Stimulated activated CD4-positive, alpha-beta T cell treated with anti-CD3 and anti-CD28 coated beads, TNF-alpha, amount 100 ng/mL, for 48 hours (primary cell): ENCODE results near the gene ENPP3.
"Not testable (repeated sequence)": the region's sequence is repeated elsewhere in the genome, so short reads cannot be mapped to it uniquely, and the experiment has no call there.

Experiments
- DNase-seq, 3 donors: peaks; one replicate each; pipeline ENCODE4 v3.0.0-alpha.2; 2020; ENCODE audit warnings: low read depth in 3 of 3

ENPP3 gene

GRCh38 chr6:131736003-131736596 lies 99.0 kb downstream of the ENPP3 start:
- no peak for DNase-seq

- DNase-seq: no peak
Measured at GRCh38 chr6:131736811-131737210, 99.7 kb downstream of the ENPP3 start.

GRCh38 chr6:131739136-131739535 lies 102.0 kb downstream of the ENPP3 start:
- DNase-seq: no peak

GRCh38 chr6:131740161-131740560 lies 103.1 kb downstream of the ENPP3 start:
- no peak for DNase-seq

GRCh38 chr6:131741688-131742393 lies 104.7 kb downstream of the ENPP3 start:
- no peak for DNase-seq

GRCh38 chr6:131744432-131745287 lies 107.6 kb downstream of the ENPP3 start:
- no peak for DNase-seq

- DNase-seq: no peak
Measured at GRCh38 chr6:131745476-131745875, 108.4 kb downstream of the ENPP3 start.

GRCh38 chr6:131747821-131748353 lies 110.8 kb downstream of the ENPP3 start:
- no peak for DNase-seq

GRCh38 chr6:131749023-131749422 lies 111.9 kb downstream of the ENPP3 start:
- no peak for DNase-seq

GRCh38 chr6:131751012-131751715 lies 114.1 kb downstream of the ENPP3 start:
- DNase-seq: not testable (repeated sequence)

- no peak for DNase-seq
Measured at GRCh38 chr6:131754088-131754487, 117.0 kb downstream of the ENPP3 start.

GRCh38 chr6:131754715-131755567 lies 117.8 kb downstream of the ENPP3 start:
- DNase-seq: no peak

- no peak for DNase-seq
Measured at GRCh38 chr6:131755597-131755996, 118.5 kb downstream of the ENPP3 start.

- no peak for DNase-seq
Measured at GRCh38 chr6:131756039-131756438, 118.9 kb downstream of the ENPP3 start.

GRCh38 chr6:131758920-131759319 lies 121.8 kb downstream of the ENPP3 start:
- DNase-seq: no peak

GRCh38 chr6:131761060-131761761 lies 124.1 kb downstream of the ENPP3 start:
- no peak for DNase-seq

- no peak for DNase-seq
Measured at GRCh38 chr6:131761762-131762067, 124.6 kb downstream of the ENPP3 start.

- DNase-seq: no peak
Measured at GRCh38 chr6:131762984-131763383, 125.9 kb downstream of the ENPP3 start.

GRCh38 chr6:131763749-131764148 lies 126.6 kb downstream of the ENPP3 start:
- DNase-seq: no peak

GRCh38 chr6:131764350-131764749 lies 127.2 kb downstream of the ENPP3 start:
- no peak for DNase-seq
